K562 (cell line): ENCODE data around the gene MIEN1. TPM values are rescaled to one million over a fixed set of nuclear protein-coding genes. Genes with fewer than 3 reads are reported as not detected.

ENCODE experiments used
- AFF1 ChIP-seq, 2 experiments: fragments of 450-650 bp; IDR thresholded peaks; 2 replicates each; pipeline ENCODE4 v1.6.1; 2018; ENCODE audit warnings: mild to moderate bottlenecking in 2 of 2, low read depth in 1 of 2; ENCODE audit not compliant: partially characterized antibody in 2 of 2
- CCAR2 ChIP-seq: fragments of 200-400 bp; formaldehyde crosslinking; IDR thresholded peaks from 2 replicates; pipeline ENCODE4 v1.6.1; 2017; ENCODE audit warnings: mild to moderate bottlenecking, low read depth, low read length
- HBP1 ChIP-seq: fragments of 450-650 bp; formaldehyde crosslinking; IDR thresholded peaks from 2 replicates; pipeline ENCODE4 v1.4.0; 2022; ENCODE audit warnings: missing genetic modification characterization
- NFYB ChIP-seq: IDR thresholded peaks from 2 replicates; pipeline ENCODE4 v1.6.1; 2011; ENCODE audit warnings: mild to moderate bottlenecking, moderate library complexity; ENCODE audit not compliant: insufficient read length; ENCODE audit errors: extremely low read depth
- RBM15 ChIP-seq: fragments of 200-400 bp; formaldehyde crosslinking; IDR thresholded peaks from 2 replicates; pipeline ENCODE4 v1.6.1; 2018; ENCODE audit warnings: mild to moderate bottlenecking, low read length, moderate library complexity; ENCODE audit not compliant: insufficient read depth
- REST ChIP-seq, 2 experiments: fragments of 450-650 bp; formaldehyde crosslinking in 1 of 2; IDR thresholded peaks; 2 replicates each; pipeline versions ENCODE4 v1.4.0 to v1.6.1; 2014 to 2020; ENCODE audit warnings: mild to moderate bottlenecking in 2 of 2, borderline replicate concordance in 1 of 2, low read depth in 1 of 2
- ZNF592 ChIP-seq: fragments of 450-650 bp; IDR thresholded peaks from 2 replicates; pipeline ENCODE4 v1.6.1; 2017; ENCODE audit warnings: antibody characterized with exemption, mild to moderate bottlenecking
- ZNF766 ChIP-seq: fragments of 200-800 bp; sonication (Bioruptor generic); conservative IDR thresholded peaks from 2 replicates; pipeline ENCODE4 v1.6.1; 2016; ENCODE audit warnings: missing genetic modification characterization, missing compliant biosample characterization
- polyA plus RNA-seq, 8 experiments: library from polyadenylated mRNA; depleted of rRNA in 4 of 8; stranded (reverse) in 5 of 8; unstranded in 3 of 8; fragments of >200 nt; fragmentation: Nextera tagmentation in 2 of 8; fragmentation: Illumina TruSeq in 1 of 8; extraction: Ambion mirVana in 2 of 8; extraction: Trizol in 1 of 8; gene quantifications; 2 replicates each; pipeline versions ENCODE4 v1.2.1 to v1.2.3, GENCODE V29; 2011 to 2014; ENCODE audit warnings: inconsistent platforms in 1 of 8, missing spikeins in 1 of 8
- total RNA-seq, 7 experiments: library from RNA; depleted of rRNA in 6 of 7; stranded (reverse); fragments of >200 nt in 6 of 7; fragmentation: Illumina TruSeq in 2 of 7; extraction: Trizol in 2 of 7; gene quantifications; 2 replicates each; pipeline versions ENCODE4 v1.2.1 to v1.2.3, GENCODE V29; 2011 to 2021; ENCODE audit warnings: low replicate concordance in 1 of 7

The MIEN1 gene
- total and polyA plus RNA-seq, 9 of the 15 experiments (the other 6 are each of a cell fraction or from before 2014, with no cell fraction given), result 61.3 to 142 (median 78.9) TPM

- TF ChIP-seq ZNF592, result peak; percentile 30; the same call in 1 of the 2 replicates
- TF ChIP-seq NFYB, result no peak
- TF ChIP-seq CCAR2, result no peak
- no peak for TF ChIP-seq RBM15
- TF ChIP-seq ZNF766, result 0 out of 2 replicates have a peak, but pooled peaks have one; percentile 38
- TF ChIP-seq HBP1 (CRISPR knock-in tag), result no peak
- peak in 1 of 2 experiments; percentile 60 for TF ChIP-seq AFF1 (IDR thresholded peaks at IDR 0.05; ENCODE audit: low read depth in 1 of 2, partially characterized antibody in 2 of 2)
- peak; percentile 49 for TF ChIP-seq REST (IDR thresholded peaks at IDR 0.05; ENCODE audit: borderline replicate concordance)
- no peak for TF ChIP-seq REST (CRISPR knock-in tag; IDR thresholded peaks at IDR 0.05; ENCODE audit: low read depth)
Observed at GRCh38 chr17:39687101-39687545, 43.2 kb downstream of the MIEN1 start (continued).
